Stimulated activated CD4-positive, alpha-beta T cell treated with anti-CD3 and anti-CD28 coated beads, Interleukin-15, amount 100 ng/mL, for 1 hour (primary cell): ENCODE data around the gene RAD51D.
"Not testable (repeated sequence)": the region's sequence is repeated elsewhere in the genome, so short reads cannot be mapped to it uniquely, and the experiment has no call there.

Experiments used
- DNase-seq, 2 donors: peaks; one replicate each; pipeline ENCODE4 v3.0.0-alpha.2; 2020; ENCODE audit warnings: low read depth in 1 of 2, low spot score in 1 of 2

The RAD51D gene

DNA sequence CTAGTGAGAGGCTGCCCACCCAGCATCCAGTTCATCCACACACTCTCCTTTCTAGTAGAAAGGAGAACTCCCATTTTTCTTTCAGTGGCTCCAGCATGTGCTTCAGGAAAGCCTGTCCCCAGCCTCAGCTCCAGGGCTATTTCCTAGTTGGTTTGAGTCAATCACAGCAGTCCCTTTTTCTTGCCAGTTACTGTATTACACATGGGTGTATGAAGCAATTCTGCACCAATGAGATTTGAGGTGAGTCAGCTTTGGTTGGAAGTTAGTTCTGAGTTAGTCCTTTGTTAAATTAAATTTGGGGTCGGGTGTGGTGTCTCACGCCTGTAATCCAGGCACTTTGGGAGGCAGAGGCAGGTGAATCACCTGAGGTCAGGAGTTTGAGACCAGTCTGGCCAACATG lies 24.8 kb downstream of the RAD51D start:
- DNase-seq: no peak

DNA sequence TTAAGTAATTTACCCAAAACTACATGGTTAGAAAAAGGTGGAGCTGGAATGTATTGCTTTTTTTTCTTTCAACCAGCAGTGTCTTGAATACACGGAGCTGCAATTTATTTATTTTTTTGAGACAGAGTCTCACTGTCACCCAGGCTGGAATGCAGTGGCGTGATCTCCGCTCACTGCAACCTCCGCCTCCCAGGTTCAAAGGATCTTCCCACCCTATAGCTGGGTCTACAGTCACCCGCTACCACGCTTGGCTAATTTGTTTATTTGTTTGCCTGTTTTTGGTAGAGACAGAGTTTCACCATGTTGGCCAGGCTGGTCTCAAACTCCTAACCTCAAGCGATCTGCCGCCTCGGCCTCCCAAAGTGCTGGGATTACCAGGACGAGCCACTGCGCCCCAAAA lies 29.0 kb downstream of the RAD51D start:
- DNase-seq: not testable (repeated sequence)

DNA sequence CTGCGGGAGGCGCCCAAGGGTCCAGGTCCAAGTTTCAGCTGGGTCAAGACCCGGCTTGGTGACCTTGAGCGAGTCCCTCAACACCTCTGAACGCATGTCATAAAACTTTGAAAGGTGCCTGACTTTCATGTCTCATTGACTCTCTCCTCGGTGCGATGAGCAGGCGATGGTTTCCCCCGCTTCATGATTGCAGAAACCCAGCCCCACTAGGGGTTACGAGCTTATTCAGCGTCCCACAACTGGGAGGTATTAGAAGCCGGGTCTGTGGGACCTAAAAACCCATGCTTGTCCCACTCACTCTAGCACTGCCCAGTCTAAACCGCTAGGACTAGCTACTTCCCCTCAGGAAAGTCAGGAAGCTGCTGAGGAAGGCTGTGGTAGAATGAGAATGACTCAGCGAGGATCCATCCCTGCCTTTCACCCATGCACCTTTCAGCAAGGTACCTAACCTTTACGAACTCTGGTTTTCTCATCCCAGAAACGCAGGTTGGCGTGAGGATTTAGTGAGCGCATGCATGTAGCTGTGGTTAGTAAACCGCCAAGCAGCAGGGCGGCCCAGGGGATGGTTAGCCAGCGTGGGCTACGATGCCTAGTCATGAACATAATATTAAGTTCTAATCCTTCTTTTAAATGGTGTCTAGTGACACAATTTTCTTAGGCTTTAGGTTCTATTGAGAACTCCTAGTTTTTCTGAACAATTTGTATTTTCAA lies 29.9 kb downstream of the RAD51D start:
- peak; percentile 6 to 16 for DNase-seq

DNA sequence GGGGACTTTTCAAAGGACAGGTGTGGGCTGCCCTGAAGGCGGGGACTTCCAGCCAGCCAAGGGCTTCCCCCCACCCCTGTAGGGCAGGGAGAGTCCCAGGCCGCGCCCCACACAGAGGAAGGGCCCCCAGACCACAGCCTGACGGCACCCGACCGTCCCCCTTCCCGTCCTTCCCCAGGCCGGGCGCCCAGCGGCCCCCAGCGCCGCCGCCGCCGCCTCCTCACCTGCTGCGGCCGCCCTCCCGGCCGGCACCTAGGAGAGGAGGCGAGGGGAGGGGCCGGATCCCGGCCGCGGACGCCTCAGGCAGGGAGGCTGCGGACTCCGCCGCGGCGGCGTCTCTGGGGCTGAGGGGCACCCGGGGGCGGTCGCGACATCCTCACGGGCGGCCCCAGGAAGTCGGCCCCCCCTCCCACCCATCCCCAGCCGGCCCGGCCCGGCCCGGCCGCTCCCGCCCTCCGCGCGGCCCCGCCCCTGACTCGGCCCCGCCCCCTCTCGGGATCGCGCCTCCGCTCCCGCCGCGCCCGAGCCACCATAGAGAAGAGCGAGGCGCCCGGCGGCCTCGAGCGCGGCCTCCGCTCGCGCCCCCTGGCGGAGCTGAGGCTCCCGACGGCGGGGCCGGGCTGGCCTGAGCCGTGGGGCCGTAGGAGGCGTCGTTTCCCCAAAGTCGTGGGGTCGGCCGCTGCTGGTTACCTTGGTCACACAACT lies 30.6 kb downstream of the RAD51D start:
- peak; percentile 85 to 91 for DNase-seq

DNA sequence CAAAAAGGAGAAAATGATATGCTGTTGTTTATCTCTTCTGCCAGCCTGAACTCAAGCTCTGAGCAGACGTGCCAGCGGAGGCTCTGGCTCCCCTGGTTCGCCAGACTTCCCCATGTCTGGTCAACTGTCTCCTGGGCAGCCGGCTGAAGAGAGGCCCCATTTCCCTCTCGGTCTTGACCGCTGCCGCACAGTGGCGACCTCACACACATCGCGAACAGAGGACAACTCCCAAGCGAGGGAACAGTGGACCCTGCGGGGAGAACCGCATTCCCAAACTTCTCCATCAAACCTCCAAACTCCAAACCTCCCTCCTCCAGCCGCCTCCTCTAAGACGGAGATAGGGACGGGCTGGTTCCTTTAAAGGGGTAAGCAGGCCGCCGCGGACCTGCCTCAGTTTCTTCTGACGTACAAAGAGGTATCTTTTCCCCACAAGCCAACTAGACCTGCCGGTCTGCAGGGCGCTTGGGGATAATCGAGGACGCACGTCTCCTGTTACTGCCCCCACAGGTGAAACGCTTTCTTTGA lies 31.2 kb downstream of the RAD51D start:
- DNase-seq: no peak

DNA sequence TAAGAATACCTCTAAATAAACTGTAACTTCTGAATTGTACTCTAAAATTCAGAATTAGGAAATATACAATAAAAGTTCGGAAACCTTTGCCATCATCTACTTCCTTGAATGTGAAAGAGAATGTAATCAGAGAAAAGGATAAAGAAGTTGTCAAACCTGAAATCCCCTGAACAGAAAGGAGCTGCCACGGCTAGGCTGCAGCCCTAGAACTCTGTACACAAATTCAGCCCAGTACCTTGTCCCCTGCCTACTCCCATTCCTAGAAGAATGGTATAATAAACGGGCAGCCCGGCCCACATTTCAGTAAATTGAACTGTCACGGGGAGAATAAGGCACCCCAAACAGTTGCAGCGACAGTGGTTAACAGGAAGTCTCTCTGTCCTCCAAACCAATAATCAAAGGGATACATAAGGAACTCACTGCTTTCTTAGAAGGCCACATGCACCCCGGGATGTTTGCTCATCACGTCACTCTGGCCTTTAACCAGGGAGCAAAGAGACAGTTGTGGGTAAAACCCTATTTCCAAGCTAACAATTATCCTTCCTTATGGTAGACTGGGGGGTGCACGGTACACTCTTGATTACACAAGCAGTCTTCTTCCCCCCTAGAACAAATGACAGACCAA lies 31.8 kb downstream of the RAD51D start:
- DNase-seq: no peak

DNA sequence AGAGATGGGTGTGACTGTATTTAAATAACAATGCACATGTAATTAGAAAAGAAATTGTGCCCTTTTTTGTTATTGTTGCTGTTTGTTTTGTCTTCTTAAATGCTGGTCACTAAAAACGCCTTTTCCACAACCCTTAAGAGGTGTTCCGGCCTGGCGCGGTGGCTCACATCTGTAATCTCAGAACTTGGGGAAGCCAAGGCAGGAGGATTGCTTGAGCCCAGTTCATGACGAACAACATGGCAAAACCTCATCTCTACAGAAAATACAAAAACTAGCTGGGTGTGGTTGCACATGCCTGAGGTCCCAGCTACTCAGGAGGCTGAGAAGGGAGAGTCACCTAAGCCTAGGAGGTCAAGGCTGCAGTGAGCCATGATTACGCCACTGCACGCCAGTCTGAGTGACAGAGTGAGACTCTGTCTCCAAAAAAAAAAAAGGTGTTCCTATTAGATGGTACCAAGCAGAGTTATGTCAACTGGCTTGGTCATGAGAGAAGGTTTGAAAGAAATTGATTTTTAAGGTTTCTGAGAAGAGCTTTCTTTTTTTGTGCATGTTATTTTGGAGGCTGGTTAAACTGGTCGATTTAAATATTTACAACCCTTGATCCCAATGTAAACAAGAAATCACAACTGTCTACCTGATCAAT lies 32.6 kb downstream of the RAD51D start:
- DNase-seq: no peak

DNA sequence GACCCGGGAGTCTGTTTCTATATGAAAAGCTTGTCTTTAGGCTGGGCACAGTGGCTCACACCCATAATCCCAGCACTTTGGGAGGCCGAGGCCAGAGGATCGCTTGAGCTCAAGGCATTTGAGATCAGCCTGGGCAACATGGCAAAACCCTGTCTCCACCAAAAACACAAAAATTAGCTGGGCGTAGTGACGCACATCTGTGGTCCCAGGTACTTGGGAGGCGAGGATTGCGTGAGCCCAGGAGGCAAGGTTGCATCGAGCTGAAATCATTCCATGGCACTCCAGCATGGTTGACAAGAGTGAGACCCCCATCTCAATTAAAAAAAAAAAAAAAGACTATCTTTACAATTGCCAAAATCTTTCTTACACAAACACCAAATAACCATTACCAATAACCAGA lies 33.5 kb downstream of the RAD51D start:
- no peak for DNase-seq

DNA sequence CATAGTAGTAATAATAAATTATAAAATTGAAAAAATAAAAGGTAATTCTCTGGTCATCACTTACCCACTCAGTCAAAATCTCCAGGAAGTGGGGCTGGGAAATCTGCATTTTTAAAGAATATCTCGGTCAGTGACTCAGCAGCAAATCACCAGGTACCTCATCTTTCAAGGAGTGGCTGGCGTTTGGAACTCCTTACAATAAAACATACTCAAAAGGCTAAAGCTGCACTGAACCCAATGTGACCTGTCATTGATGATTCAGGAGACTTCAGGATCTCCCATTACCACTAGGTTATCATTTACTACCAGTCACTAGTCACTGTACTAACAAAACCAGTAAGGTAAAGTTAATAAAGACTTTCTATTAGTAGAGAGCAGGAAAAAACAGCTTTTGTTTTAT lies 34.7 kb downstream of the RAD51D start:
- DNase-seq: no peak

DNA sequence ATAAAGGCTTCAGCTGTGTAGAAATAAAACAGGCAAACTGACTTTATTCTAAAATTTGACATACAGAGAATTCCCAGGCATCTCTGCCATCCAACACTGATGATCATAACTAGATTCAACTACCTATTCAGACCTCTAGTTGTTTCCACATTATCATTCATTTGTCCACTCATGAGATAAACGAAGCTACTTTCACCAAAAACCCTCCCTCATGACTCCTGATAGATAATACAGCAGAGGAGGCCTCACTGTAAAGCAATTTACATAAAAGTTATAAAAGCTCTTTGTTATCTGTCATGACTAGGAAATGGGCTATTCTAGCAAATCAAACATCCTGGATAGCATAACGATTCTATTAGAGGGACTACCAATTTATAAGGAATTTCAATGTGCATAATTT lies 36.6 kb downstream of the RAD51D start:
- DNase-seq: no peak

DNA sequence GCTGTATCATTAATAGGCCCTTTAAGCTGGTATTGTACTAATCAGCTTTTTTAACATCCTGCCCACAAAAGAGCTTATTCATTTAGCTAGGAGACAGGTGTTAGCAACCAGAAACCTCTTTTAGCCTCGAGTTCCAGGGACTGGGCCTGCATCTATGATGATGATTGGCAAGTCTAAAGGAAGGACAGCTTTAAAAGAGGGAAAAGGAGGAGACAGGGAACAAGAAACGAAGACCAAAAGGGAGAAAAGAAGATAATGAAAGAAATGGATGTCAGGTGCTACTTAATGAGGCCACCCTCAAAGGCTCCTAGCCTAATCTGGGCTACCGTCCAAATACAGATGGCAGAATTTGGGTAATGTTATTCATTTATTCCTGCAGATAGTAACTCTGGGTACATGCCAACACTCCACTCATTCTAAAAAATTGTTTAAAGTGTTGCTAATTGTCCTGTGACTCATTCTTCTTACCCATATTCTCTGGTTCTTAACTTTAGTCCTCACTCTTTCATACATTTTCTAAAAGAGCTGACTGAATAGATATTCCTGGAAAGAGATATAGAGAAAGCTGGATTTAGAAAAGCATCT lies 37.5 kb downstream of the RAD51D start:
- no peak for DNase-seq

DNA sequence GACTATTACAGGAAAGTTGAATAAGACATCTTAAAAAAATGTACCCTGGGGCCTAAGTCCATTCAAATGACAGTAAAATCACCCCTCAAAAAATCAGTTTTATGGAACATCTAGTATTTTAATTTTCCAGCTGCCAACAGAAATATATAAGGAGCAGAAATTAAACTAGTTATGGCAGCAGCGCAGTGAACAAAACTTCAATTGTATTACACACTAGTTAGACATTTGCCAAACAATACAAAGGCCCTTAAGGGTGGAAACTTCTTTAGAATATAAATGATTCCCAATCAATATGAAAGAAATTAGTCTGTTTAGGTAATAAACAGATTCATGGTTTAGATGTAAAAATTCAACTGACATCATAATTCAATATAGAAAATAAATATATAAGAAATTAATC lies 38.0 kb downstream of the RAD51D start:
- DNase-seq: no peak

DNA sequence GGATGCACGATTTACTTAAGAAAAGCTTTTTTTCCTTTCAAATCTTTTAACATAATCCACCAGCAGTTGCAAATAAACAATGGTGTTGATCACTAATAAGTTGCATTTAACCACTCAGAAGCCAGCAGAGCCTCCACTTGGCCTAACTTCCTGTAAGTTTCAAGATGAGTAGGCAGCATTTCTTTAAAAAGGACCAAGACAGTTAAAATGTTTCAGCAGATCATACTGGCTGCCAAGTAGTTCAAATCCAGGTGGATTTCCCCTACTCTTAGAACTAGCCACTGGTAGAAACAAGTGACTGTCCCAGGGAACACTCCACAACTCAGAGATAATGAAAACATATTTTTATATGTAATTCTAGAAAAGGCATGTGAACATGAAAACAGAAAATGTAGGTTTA lies 39.1 kb downstream of the RAD51D start:
- no peak for DNase-seq

DNA sequence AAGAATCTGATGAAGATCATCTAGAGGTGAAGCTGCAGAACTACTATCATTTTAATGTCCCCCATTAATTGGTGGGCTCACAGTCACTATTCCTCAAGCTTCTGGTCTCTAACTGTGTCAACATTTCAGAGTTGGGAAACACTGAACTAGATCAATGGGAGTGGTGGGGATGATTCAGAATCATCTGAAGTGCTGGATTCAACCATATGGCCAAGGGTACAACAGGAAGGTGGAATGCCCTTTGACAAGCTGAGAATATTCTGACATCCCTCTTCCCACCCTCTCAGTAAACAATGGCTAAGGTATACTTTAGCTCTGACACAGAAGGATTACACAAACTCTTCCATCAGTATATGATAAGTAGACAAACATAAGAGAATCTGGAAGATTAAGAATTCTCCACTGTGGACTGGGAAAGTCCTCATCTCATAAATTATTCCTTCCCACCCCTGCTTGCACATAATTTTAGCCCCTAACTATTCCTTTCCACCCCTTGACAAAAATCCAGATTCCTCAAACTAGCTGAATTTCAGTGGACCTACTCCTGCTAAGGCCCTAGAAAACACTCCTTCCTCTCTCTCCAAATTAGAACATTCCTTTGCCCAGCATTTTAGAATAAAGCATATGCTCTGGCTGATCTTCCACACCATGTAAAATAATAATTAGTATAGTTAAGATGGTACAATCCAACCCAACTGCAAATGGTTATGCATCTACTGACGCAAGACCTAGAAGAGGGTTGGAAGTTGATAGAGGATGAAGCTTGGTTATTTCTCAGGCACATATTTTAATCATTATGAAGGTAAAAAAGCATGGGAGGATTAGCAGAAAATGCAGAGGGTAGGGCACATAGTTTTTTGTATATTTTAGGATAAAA lies 39.9 kb downstream of the RAD51D start:
- DNase-seq: no peak

DNA sequence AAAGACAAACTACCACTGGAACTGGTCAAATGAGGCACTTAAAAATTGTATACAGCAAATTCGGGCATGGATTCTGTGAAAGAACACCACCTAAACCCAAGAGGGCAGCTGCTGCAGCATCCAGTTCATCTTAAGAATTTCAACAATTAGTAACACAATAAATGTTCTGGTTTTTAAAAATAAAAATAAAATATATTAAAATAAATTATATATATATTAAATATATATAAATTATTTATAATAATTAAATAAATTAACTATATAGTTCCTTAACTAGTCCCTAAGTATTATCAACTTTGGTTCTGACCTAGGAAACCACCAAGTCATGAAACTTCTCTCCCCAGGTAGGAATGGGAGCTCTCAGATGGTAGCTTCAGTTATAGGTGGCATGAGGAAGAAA lies 42.8 kb downstream of the RAD51D start:
- DNase-seq: no peak

DNA sequence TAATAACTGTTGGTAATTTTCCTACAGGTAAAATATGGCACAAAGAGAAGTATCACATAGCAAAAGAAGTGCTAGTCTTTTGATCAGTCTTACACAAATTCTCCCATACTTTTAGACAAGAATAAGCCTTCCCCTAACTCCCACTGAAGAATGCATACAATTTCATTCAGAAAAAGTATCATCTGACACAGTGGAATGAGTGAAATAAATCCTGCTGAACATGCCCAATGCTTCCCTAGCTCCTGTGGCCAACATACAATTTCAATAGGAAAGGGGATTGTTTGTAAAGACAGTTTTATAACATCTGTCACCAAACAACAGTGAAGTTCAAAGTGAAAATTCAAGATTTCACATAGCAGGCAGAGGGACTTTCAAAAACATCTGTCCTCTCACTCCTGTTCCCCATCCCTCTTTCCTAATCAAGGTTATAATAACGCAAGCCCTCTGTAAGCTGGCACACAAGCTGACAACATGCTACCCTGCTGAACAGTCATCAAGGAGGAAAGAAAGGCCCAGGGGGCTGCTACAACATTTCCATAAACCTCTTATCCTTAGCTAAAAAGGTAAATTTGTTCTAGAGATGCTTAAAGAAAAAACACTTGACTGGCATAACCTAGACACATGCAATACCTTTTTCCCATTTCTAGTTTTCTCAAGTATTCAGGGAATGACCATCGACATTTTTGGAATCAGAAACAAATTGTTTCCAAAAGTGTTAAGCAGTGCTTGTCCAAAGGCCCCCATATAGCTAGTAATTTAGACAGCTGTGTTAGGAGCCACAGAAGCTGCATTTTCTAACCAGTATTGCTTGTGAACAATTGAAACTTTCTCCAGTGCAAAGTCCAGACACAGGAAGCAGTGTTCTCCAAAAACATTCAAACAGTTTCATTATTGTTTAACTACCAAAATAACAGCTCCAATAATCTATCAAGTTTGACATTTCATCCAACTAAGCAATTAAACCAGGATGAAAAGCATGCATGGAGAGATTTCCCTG lies 44.7 kb downstream of the RAD51D start:
- no peak for DNase-seq

DNA sequence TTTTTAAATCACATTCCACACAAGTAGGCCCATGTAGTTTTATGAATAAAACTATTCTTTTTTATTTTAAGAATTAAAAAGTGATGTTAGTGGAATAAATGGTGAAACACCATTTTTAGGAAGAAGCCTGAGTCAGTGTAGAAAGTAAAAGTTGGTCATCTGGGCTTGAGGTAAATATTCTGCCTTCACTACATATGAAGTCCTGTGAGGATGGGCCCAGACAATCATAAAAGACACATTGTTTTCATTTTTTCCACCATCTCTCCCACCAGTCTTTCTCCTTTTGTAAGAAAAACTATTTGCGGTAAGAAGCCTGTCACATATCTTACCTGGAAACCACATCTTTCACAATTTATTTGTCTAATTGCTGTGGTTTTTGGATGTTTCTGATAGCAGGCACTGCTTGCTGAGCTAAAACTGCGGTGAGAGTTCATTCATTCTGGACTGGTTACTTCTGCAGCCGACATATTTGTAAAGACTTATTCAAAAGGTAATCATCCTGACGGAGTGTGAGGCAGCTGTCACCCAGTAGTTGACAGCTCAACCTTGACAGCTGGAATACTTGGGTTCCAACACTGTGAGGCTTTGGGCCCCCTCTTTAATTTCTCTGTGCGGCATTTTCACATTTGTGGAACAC lies 45.6 kb downstream of the RAD51D start:
- no peak for DNase-seq

DNA sequence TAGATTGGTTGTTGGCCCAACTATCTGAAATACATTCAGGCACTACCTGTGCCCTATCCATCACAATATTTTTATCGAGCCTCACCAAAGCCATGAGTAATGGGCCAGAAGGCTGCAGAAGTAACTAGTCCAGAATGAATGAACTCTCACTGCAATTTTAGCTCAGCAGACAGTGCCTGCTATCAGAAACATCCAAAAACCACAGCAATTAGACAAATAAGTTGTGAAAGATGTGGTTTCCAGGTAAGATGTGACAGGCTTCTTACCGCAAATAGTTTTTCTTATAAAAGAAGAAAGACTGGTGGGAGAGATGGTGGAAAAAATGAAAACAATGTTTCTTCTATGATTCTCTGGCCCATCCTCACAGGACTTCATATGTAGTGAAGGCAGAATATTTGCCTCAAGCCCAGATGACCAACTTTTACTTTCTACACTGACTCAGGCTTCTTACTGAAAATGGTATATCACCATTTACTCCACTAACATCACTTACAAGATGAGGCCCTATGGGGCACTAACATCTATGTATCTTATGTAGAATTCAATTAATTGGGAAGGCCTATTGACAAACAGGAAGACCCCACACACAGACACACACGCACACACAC lies 46.4 kb downstream of the RAD51D start:
- DNase-seq: no peak
